Stimulated activated CD4-positive, alpha-beta T cell treated with anti-CD3 and anti-CD28 coated beads, Interleukin-2, amount 100 ng/mL, for 48 hours (primary cell): ENCODE data around the gene ANKRD10.
"Not testable (repeated sequence)": the region's sequence is repeated elsewhere in the genome, so short reads cannot be mapped to it uniquely, and the experiment has no call there.

Source experiments
- DNase-seq, 2 donors: peaks; one replicate each; pipeline ENCODE4 v3.0.0-alpha.2; 2020

The ANKRD10 gene

DNA sequence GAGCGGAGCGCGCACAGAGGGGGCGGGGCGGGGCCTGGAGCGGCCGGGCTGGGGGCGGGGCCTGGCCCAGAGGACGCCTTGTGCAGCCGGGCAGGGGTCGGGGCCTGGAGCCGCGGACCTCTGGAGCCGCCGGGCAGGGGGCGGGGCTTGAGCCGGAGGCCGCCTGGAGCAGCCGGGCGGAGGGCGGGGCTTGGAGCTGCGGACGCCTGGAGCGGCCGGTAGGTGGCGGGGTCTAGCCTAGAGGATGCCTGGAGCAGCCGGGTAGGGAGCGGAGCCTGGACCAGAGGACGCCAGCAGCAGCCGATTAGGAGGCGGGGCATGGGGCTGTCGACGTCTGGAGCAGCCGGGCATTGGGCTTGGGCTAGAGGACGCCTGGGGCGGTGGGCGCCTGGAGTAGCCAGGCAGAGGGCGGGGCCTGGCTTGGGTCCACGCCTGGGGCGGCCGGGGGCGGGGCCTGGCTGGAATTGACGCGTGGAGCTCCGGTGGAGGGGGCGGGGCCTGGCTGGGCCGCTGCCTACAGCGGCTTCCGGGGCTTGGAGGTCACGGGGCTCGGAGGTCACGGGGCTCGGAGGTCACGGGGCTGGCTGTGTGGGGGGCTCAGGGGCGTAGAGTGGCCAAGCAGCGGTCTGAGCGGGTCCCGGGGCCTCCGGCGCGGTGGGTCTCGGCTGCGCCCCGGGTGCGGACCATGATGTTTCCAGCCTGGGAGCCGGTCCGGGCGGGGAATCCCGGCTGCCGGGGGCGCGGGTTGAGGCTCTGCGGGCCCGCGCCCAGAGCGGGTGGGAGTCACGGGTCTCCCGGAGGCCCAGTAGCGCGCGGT is at the start of gene ANKRD10:
Gene ANKRD10 (minus strand): TSS at position 13 of the 817 bp plus-strand sequence. CDS start 135 bp downstream, outside the sequence.
- peak; percentile 96 to 97 for DNase-seq

- DNase-seq, result no peak
Measured at GRCh38 chr13:110964229-110965037, 49.6 kb upstream of the ANKRD10 start.

GRCh38 chr13:110963554-110963970 is 48.7 kb upstream of the ANKRD10 start:
- no peak for DNase-seq

DNA sequence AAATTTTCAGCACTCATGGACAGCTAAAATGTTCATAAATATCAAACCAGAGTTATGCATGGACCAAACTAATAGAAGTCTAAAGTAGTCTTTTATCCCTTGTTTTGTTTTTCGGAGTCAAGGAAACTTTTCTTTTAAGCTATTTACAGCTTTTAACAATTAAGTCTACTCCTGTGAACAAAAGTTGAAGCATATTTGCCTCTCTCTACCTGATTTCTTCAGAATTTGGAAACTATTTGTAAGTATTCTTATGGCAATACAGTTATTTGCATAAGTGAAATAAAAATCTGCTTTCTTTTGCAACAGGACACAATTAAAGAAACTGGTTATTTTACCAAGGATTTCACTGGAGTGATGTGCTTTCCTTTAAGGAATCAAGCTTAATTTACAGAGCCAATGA is 47.1 kb upstream of the ANKRD10 start:
- DNase-seq, result no peak

- DNase-seq, result no peak
Measured at GRCh38 chr13:110960204-110960603, 45.3 kb upstream of the ANKRD10 start.

- no peak for DNase-seq
Measured at GRCh38 chr13:110957931-110958330, 43.1 kb upstream of the ANKRD10 start.

DNA sequence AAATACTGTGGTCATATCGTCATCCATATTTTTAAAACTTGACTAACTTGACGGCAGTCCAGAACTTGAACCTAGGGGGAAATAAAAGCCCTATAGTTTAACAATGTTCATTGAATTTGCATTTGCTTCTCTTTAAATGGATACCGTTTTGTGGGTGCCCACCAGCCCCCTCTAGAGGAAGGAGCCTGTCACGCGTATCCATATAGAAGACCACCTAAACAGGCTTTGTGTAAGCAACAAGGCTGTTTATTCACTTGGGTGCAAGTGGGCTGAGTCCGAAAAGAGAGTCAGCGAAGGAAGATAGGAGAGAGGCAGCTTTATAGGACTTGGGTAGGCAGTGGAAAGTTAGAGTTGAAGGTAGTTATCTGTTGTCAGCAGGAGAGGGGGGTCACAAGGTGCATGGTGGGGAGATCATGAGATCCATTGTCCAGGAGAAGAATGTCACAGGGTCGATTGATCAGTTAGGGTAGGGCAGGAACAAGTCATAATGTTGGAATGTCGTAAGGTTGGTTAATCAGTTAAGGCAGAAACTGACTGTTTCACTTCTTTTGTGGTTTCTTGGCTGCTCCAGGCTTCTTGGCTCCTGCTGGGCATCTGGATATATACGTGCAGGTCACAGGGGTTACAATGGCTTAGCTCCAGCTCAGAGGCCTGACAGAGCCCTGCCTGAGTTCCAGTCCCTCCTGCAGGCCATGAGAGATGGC is 42.5 kb upstream of the ANKRD10 start:
- DNase-seq, result no peak

- DNase-seq, result not testable (repeated sequence)
Measured at GRCh38 chr13:110956216-110956615, 41.3 kb upstream of the ANKRD10 start.

- not testable (repeated sequence) for DNase-seq
Measured at GRCh38 chr13:110955608-110956007, 40.7 kb upstream of the ANKRD10 start.

DNA sequence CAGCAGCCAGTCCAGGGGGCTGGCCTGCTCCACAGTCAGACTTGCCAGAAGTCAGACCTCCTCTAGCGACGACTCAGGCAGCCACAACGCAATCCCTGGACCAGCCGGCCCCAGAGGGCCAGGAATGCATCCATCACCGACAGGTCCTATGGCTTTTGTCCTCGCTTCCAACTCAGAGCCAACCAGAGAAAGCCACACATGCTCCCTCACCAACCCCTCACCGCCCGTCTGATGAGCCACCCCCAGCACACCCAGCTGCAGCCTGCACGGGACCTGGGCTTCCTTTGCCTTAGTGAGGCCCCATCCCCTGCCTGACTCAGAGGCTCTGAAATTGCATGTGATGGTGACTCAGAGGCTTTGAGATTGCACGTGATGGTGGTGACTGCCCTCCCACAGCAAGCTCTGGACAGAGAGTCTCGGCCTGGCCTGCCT is 40.2 kb upstream of the ANKRD10 start:
- DNase-seq, result peak; percentile 21 to 30

GRCh38 chr13:110954533-110954920 is 39.7 kb upstream of the ANKRD10 start:
- not testable (repeated sequence) for DNase-seq

- no peak for DNase-seq
Measured at GRCh38 chr13:110953833-110954532, 39.1 kb upstream of the ANKRD10 start.

- no peak for DNase-seq
Measured at GRCh38 chr13:110953416-110953815, 38.5 kb upstream of the ANKRD10 start.

GRCh38 chr13:110952135-110952534 is 37.3 kb upstream of the ANKRD10 start:
- DNase-seq, result not testable (repeated sequence)

DNA sequence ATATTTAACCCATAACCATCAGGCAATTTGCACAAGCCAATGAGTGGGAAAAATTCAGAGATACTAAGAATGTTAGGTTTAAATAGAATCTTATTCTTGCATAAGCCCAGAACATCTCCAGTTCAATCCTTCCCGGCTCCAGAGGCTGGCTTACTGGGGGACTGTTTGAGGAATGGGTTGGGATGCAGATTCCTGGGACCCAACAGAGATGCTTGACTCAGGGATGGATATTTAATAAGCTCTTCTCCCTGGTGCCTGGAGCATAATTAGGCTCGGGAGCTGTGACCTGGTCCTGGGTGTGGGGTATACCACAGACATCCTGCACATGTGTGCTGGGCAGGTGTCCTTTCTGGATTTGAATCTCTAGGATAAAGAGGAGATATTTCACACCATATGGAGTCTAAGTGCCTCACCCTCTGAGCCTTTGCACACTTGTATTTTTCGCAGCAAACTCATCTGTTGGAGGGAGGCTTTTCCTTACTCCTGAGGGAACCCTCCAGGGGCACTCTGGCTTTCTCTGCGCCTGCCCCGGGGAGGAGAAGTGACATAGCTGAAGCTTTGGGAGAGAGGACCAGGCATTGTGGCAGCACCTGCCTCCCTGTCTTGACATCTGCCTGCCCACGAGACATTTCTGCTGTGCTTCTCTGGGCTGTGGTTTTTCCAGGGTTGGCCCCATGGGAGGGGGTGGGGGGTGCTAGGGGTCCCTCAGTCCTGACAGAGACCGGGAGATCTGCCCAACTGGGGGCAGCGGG is 36.1 kb upstream of the ANKRD10 start:
- no peak for DNase-seq

DNA sequence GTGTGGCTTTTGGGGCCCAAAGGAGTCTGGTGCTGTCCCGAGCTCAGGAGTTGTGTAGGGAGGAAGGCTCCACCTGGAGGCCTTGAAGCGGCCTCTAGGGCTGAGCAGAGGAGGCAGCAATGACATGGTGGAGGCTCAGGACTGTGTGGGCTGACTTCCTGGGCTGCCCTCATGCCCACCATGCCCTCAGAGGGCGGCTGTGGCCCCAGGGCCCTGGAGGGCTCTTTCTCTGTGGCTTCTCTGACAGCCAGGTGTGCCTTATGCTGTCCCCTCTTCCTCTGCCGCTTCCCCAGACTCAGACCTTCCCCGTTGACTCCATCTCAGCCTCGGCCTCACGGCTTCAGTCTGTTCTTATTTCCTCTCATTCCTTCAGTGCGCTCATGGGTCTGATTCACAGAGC is 35.5 kb upstream of the ANKRD10 start:
- no peak for DNase-seq

GRCh38 chr13:110949628-110950027 is 34.8 kb upstream of the ANKRD10 start:
- DNase-seq, result no peak

DNA sequence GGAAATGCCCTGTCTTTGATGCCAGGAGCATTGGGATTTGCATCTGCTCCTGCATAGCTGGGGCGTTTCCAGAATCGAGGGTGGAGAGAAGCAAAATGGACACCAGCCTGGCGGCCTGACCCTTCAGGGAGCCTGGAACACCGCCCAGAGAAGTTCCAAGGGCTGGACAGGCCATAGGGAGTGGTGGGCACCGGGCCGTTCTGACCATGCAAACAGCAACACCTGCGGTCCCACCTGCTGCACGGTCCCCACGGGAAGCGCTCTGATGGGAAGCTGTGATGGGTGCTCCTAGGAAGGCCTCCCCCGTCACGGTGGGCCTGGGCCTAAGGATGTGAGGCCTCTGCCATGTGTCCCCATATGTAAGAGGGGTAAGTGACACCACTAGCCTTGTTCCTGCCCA is 34.2 kb upstream of the ANKRD10 start:
- no peak for DNase-seq

DNA sequence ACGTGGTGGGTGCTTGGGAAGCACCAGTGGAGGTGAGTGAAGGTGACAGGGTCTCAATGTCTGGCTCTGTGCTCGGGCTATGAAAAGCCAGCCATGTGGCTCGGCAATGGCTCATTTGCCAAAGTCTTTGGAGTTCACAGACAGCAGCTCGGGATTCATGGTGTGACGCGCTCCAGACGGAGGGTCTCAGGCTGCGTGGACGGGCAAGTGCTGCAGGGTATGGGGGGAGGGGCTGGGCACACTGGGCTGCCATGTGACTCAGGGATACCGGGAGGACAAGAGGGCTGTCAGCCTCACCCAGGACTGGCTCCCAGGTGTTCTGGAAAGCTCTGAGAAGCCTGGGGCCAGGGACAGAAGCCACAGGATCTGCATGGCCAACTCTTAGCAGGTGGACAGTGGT is 32.5 kb upstream of the ANKRD10 start:
- DNase-seq, result not testable (repeated sequence)

- no peak for DNase-seq
Measured at GRCh38 chr13:110945928-110946570, 31.2 kb upstream of the ANKRD10 start.
